Suprapubic skin (tissue), 4 donors: Measurements from ENCODE around the gene MARCHF7.

Experiments
- EP300 ChIP-seq: sonication (generic); formaldehyde crosslinking; IDR thresholded peaks from one replicate; pipeline ENCODE4 v1.6.1; 2017; ENCODE audit warnings: antibody characterized with exemption
- POLR2A ChIP-seq, 2 donors: fragments of 450-650 bp; IDR thresholded peaks; one replicate each; pipeline ENCODE4 v1.6.1; 2017; ENCODE audit warnings: antibody characterized with exemption in 2 of 2, mild to moderate bottlenecking in 2 of 2, moderate library complexity in 2 of 2
- POLR2AphosphoS5 ChIP-seq, 3 donors: sonication (generic); formaldehyde crosslinking; IDR thresholded peaks; one replicate each; pipeline ENCODE4 v1.6.1; 2017; ENCODE audit warnings: antibody characterized with exemption in 3 of 3
- TF ChIP-seq, protein P1 (sequence below), 2 donors: fragments of 200-600 bp in 1 of 2; fragments of 450-650 bp in 1 of 2; sonication (generic) in 1 of 2; IDR thresholded peaks; one replicate each; pipeline ENCODE4 v1.5.1; 2016 to 2019; ENCODE audit warnings: antibody characterized with exemption in 2 of 2, mild to moderate bottlenecking in 1 of 2, moderate library complexity in 1 of 2

DNA sequence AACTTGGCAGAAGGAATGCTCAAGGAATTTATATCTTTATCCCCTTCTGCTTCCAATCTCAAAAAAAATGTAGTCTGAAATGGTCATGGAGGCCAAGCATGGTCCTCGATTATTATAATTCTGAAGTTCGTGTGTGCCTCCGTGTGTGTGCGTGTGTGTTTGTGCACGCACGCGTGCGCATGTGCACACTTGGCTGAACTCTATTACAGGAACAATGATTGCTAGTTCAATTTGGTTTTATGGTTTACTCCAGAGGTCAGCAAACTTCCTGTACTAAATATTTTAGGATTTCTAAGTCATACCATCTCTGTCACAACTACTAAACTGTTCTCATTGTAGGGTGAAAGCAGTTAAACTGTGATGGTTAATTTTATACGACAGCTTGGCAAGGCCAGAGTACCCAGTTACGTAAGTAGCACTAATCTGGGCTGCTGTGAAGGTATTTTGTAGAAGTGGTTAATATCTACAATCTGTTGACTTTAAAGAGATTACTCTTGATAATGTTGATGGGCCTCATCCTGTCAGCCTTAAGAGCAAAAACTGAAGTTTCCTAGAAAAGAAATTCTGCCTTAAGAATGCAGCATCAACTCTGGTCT lies 5.8 kb upstream of the MARCHF7 start:
- TF ChIP-seq, protein P1, sequence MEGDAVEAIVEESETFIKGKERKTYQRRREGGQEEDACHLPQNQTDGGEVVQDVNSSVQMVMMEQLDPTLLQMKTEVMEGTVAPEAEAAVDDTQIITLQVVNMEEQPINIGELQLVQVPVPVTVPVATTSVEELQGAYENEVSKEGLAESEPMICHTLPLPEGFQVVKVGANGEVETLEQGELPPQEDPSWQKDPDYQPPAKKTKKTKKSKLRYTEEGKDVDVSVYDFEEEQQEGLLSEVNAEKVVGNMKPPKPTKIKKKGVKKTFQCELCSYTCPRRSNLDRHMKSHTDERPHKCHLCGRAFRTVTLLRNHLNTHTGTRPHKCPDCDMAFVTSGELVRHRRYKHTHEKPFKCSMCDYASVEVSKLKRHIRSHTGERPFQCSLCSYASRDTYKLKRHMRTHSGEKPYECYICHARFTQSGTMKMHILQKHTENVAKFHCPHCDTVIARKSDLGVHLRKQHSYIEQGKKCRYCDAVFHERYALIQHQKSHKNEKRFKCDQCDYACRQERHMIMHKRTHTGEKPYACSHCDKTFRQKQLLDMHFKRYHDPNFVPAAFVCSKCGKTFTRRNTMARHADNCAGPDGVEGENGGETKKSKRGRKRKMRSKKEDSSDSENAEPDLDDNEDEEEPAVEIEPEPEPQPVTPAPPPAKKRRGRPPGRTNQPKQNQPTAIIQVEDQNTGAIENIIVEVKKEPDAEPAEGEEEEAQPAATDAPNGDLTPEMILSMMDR (IDR thresholded peaks at IDR 0.05) = no peak
- no peak for TF ChIP-seq POLR2A (IDR thresholded peaks at IDR 0.05)
- no peak for TF ChIP-seq POLR2AphosphoS5 (IDR thresholded peaks at IDR 0.05)
- TF ChIP-seq EP300 = no peak
